HG03139 (cell line): ENCODE data around the gene DRD4.

Experiments
- ATAC-seq: cut with Tn5 transposase; IDR thresholded peaks from one replicate; pipeline ENCODE4 v1.9.1; 2021; ENCODE audit not compliant: unreplicated experiment

The DRD4 gene

GRCh38 chr11:636511-637332 is at the start of gene DRD4:
Gene DRD4, plus strand, starts transcription at chr11:637269. Its CDS starts 36 bp downstream, at chr11:637305.
- ATAC-seq = no peak

GRCh38 chr11:587546-587945 is 49.5 kb upstream of the DRD4 start:
- ATAC-seq = no peak

GRCh38 chr11:587978-588380 is 49.1 kb upstream of the DRD4 start:
- no peak for ATAC-seq

GRCh38 chr11:589798-590197 is 47.3 kb upstream of the DRD4 start:
- no peak for ATAC-seq

- no peak for ATAC-seq
Observed at GRCh38 chr11:590997-591396, 46.1 kb upstream of the DRD4 start.

- ATAC-seq = no peak
Observed at GRCh38 chr11:592501-592900, 44.6 kb upstream of the DRD4 start.

GRCh38 chr11:592918-593317 is 44.2 kb upstream of the DRD4 start:
- ATAC-seq = no peak

- no peak for ATAC-seq
Observed at GRCh38 chr11:593347-593746, 43.7 kb upstream of the DRD4 start.

GRCh38 chr11:595400-595799 is 41.7 kb upstream of the DRD4 start:
- no peak for ATAC-seq

GRCh38 chr11:596374-596773 is 40.7 kb upstream of the DRD4 start:
- no peak for ATAC-seq

GRCh38 chr11:597166-597725 is 39.8 kb upstream of the DRD4 start:
- no peak for ATAC-seq

GRCh38 chr11:598005-598680 is 38.9 kb upstream of the DRD4 start:
- ATAC-seq = no peak

GRCh38 chr11:601573-602245 is 35.4 kb upstream of the DRD4 start:
- no peak for ATAC-seq

- no peak for ATAC-seq
Observed at GRCh38 chr11:603154-603553, 33.9 kb upstream of the DRD4 start.

- no peak for ATAC-seq
Observed at GRCh38 chr11:605286-606129, 31.6 kb upstream of the DRD4 start.

GRCh38 chr11:606245-606644 is 30.8 kb upstream of the DRD4 start:
- no peak for ATAC-seq

GRCh38 chr11:607020-607780 is 29.9 kb upstream of the DRD4 start:
- ATAC-seq = no peak

GRCh38 chr11:607971-608659 is 29.0 kb upstream of the DRD4 start:
- ATAC-seq = no peak

- no peak for ATAC-seq
Observed at GRCh38 chr11:608791-609251, 28.2 kb upstream of the DRD4 start.
